Activated CD8-positive, alpha-beta memory T cell treated with anti-CD3 and anti-CD28 coated beads, Interleukin-2, amount 50 U/mL, for 48 hours (primary cell): ENCODE data around the gene C10orf71.

ENCODE experiments used
- DNase-seq: peaks from one replicate; pipeline ENCODE4 v3.0.0-alpha.2; 2020

The C10orf71 gene

GRCh38 chr10:49318755-49319154, 19.8 kb downstream of the C10orf71 start:
- DNase-seq, result peak; percentile 39

GRCh38 chr10:49319206-49319605, 20.2 kb downstream of the C10orf71 start:
- DNase-seq, result no peak

- no peak for DNase-seq
Observed at GRCh38 chr10:49320191-49320590, 21.2 kb downstream of the C10orf71 start.

- no peak for DNase-seq
Observed at GRCh38 chr10:49321021-49321420, 22.1 kb downstream of the C10orf71 start.

- no peak for DNase-seq
Observed at GRCh38 chr10:49322371-49323170, 23.6 kb downstream of the C10orf71 start.

- DNase-seq, result peak; percentile 44
Observed at GRCh38 chr10:49323171-49323895, 24.4 kb downstream of the C10orf71 start.

GRCh38 chr10:49323896-49324270, 24.9 kb downstream of the C10orf71 start:
- no peak for DNase-seq

GRCh38 chr10:49324711-49325110, 25.7 kb downstream of the C10orf71 start:
- DNase-seq, result no peak

- no peak for DNase-seq
Observed at GRCh38 chr10:49325131-49325915, 26.4 kb downstream of the C10orf71 start.

GRCh38 chr10:49325916-49326783, 27.2 kb downstream of the C10orf71 start:
- DNase-seq, result peak; percentile 36

GRCh38 chr10:49327036-49327813, 28.3 kb downstream of the C10orf71 start:
- peak; percentile 36 for DNase-seq

GRCh38 chr10:49328401-49329145, 29.6 kb downstream of the C10orf71 start:
- no peak for DNase-seq

GRCh38 chr10:49329146-49329505, 30.2 kb downstream of the C10orf71 start:
- no peak for DNase-seq

GRCh38 chr10:49330127-49330665, 31.2 kb downstream of the C10orf71 start:
- DNase-seq, result no peak

GRCh38 chr10:49331431-49331830, 32.5 kb downstream of the C10orf71 start:
- DNase-seq, result no peak

- DNase-seq, result no peak
Observed at GRCh38 chr10:49332333-49332732, 33.4 kb downstream of the C10orf71 start.

- DNase-seq, result no peak
Observed at GRCh38 chr10:49332768-49333167, 33.8 kb downstream of the C10orf71 start.

- no peak for DNase-seq
Observed at GRCh38 chr10:49333192-49333591, 34.2 kb downstream of the C10orf71 start.

GRCh38 chr10:49334964-49335363, 36.0 kb downstream of the C10orf71 start:
- no peak for DNase-seq

- DNase-seq, result no peak
Observed at GRCh38 chr10:49335364-49335972, 36.5 kb downstream of the C10orf71 start.
